Upper lobe of right lung (tissue), 1 donor: ENCODE data around the gene WDHD1. TPM values are rescaled to one million over a fixed set of nuclear protein-coding genes. Genes with fewer than 3 reads are reported as not detected.

Source experiments
- ATAC-seq: fragments of 200-7000 bp; cut with Tn5 transposase; one replicate; pipeline ENCODE4 v1.9.1; 2020; ENCODE audit warnings: mild to moderate bottlenecking, moderate library complexity
- DNase-seq: peaks from one replicate; pipeline ENCODE4 v3.0.0-alpha.2; 2020
- H3K27ac ChIP-seq: fragments of 200-600 bp; one replicate; pipeline ENCODE4 v1.8.0; 2022
- H3K27me3 ChIP-seq: fragments of 200-600 bp; one replicate; pipeline ENCODE4 v1.8.0; 2022; ENCODE audit warnings: mild to moderate bottlenecking
- H3K36me3 ChIP-seq: fragments of 200-600 bp; one replicate; pipeline ENCODE4 v1.8.0; 2022
- H3K4me1 ChIP-seq: fragments of 200-600 bp; one replicate; pipeline ENCODE4 v1.8.0; 2022
- H3K4me3 ChIP-seq: fragments of 200-600 bp; one replicate; pipeline ENCODE4 v1.8.0; 2022; ENCODE audit warnings: mild to moderate bottlenecking
- H3K9me3 ChIP-seq: fragments of 200-600 bp; one replicate; pipeline ENCODE4 v1.8.0; 2022
- CTCF ChIP-seq: fragments of 200-600 bp; IDR thresholded peaks from one replicate; pipeline ENCODE4 v1.8.0; 2022; ENCODE audit warnings: antibody characterized with exemption
- intact Hi-C: fragments of 100-400 bp; cut with DNase I; formaldehyde crosslinking; loops from one replicate; pipeline ENCODE4 v1.11.0; 2022
- total RNA-seq: library from RNA; stranded (reverse); fragmentation: NEBNext Ultra II Directional; extraction: Animal tissue kit (Norgen Biotek cat#: 25700); gene quantifications from one replicate; pipeline ENCODE4 v1.2.1, GENCODE V29; 2021
- donor health status: DM: no; HTN: yes; CAD: no; lungs with severe emphysema.

Gene WDHD1
- total RNA-seq, 1 donor from 2014 or later, result 3.5 TPM

DNA sequence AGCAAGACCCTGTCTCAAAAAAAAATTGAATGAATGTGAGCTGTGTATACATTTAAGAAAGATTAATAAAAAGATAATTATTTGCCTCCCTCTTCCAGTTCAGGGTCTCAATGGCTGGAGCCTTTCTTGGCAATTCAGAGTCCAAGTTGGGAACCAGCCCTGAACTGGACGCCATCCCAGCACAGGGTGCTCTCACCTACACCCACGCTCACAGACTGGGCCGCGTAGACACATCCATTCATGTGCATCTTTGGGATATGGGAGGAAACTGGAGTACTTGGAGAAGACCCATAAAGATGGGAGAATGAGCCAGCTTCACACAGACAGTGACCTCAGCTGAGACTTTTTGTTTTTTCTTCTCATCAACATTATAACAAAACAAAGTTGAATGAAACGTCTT is 31.0 kb upstream of the WDHD1 start:
- Histone ChIP-seq H3K27ac (no peak overlapping the region), H3K4me1 (peaks cover 16% of the 10 kb centered on the region), H3K27me3 (no peaks in the 10 kb centered on the region), H3K36me3 (peaks cover 22% of the 10 kb centered on the region), H3K9me3 (no peaks in the 10 kb centered on the region), H3K4me3 (no peak overlapping the region)
- no peak for TF ChIP-seq CTCF
- no peak for ATAC-seq
- no peak for DNase-seq
- intact Hi-C loops, result no loop called here

DNA sequence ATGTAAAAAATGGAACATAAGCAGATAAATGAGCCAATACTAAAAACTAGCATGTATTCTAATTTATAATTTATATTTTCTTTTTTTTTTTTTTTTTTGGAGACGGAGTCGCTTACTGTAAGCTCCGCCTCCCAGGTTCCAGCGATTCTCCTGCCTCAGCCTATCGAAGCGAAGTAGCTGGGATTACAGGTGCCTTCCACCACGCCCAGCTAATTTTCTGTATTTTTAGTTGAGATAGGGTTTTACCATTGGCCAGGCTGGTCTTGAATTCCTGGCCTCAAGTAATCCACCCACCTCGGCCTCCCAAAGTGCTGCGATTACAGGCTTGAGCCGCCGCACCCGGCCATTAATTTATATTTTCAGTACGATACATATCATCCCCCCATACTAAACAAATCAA is 27.2 kb upstream of the WDHD1 start:
- Histone ChIP-seq H3K27me3 (no peaks in the 10 kb centered on the region), H3K9me3 (no peaks in the 10 kb centered on the region), H3K36me3 (peaks cover 7% of the 10 kb centered on the region), H3K27ac (no peak overlapping the region), H3K4me3 (no peak overlapping the region), H3K4me1 (peaks cover 23% of the 10 kb centered on the region)
- TF ChIP-seq CTCF, result no peak
- intact Hi-C loops, result no loop called here
- DNase-seq, result no peak
- no peak for ATAC-seq

DNA sequence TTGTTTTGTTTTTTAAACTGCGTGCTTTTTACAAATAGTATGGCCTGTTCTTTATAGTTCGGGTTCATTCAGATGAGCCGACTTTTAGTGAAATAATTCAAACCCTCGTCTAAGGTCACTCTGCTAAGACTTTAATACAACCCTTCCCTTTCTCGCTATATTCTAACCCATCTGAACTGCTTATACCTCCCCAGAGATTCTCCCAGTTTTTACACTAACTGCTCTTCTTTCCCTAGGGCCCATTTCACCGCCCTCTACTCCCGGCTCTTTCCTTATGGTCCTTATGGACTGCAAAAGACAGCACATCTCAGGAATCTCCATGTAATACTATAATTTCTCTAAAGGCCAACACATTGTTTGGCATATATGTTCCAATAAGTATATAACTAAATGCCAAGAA is 26.6 kb upstream of the WDHD1 start:
- H3K9me3 ChIP-seq, result no peaks in the 10 kb centered on the region
- H3K36me3 ChIP-seq, result peaks cover 6% of the 10 kb centered on the region
- H3K27ac ChIP-seq, result no peak overlapping the region
- no peaks in the 10 kb centered on the region for H3K27me3 ChIP-seq
- no peak for DNase-seq
- no peak for TF ChIP-seq CTCF
- peaks cover 23% of the 10 kb centered on the region for H3K4me1 ChIP-seq
- ATAC-seq, result no peak
- H3K4me3 ChIP-seq, result no peak overlapping the region
- intact Hi-C loops, result no loop called here

DNA sequence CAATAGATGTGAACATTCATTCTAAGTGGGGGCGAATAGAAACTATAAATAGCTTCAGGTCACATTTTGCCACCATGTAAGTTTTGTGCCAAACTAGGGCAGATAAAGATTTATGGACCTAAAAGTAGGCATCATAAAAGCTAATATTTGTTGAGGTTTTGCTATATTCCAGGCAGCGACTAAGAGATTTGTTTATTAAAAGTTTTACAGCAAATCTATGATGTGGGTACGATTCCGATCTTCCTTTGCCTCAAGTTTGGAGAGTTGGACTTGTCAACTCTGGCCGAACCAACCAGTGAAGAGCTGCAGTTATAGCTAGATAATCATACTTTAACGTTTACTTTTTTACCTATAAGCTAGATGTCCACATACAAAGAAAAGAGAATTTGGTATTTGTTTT is 26.1 kb upstream of the WDHD1 start:
- TF ChIP-seq CTCF, result no peak
- H3K9me3 ChIP-seq, result no peaks in the 10 kb centered on the region
- DNase-seq (no peak), ATAC-seq (no peak)
- peaks cover 2% of the 10 kb centered on the region for H3K36me3 ChIP-seq
- peak overlapping the region; percentile 99 for H3K27ac ChIP-seq
- H3K4me3 ChIP-seq, result peak overlapping the region; percentile 80
- intact Hi-C loops, result no loop called here
- H3K27me3 ChIP-seq, result no peaks in the 10 kb centered on the region
- peaks cover 23% of the 10 kb centered on the region for H3K4me1 ChIP-seq

DNA sequence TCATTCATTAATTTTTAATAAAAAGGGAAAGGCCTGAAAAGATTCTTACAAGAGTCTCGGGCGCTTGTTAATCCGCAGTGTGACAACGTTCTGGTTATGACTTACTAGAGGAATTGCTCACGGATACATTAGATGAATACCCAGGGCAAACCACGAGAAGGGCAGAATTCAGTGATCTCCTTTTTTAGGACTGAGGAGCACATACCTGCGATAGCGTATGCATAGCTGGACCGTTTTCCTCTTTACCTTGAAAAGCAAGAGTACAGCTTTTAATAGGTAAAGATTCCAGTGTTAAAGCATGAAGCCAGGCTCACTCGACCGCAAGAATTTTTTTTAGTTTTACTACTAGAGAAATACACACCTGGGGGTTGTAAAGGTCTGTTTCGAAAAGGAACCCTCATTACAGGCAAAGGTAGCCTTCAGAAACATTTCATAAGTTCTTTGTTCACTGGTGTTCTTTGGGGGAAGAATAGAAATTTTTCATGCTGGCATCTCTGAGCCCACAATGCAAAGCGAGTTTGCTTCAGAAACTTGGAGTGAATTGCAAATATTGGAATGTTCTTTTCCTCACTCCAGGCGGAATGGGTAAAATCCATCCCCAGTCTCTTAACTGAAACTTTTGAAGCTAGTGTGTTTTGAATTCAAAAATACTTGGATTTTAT is 25.5 kb upstream of the WDHD1 start:
- DNase-seq (no peak), ATAC-seq (no peak)
- no peak for TF ChIP-seq CTCF
- peaks cover 23% of the 10 kb centered on the region for H3K4me1 ChIP-seq
- H3K36me3 ChIP-seq, result no peaks in the 10 kb centered on the region
- no peaks in the 10 kb centered on the region for H3K9me3 ChIP-seq
- intact Hi-C loops, result no loop called here
- no peaks in the 10 kb centered on the region for H3K27me3 ChIP-seq
- H3K27ac ChIP-seq, result peak overlapping the region; percentile 99
- H3K4me3 ChIP-seq, result peak overlapping the region; percentile 80
